A549 (cell line): ENCODE data around the gene CHRDL1. TPM values are rescaled to one million over a fixed set of nuclear protein-coding genes. Genes with fewer than 3 reads are reported as not detected.

Experiments used
- ATAC-seq, 2 experiments: fragments of 200-7000 bp in 1 of 2; fragments of >200 bp in 1 of 2; cut with Nextera tagmentation in 1 of 2; cut with Tn5 transposase in 1 of 2; 3 replicates each; pipeline versions ENCODE4 v1.8.0 to v1.9.1; 2018 to 2020; ENCODE audit warnings: mild to moderate bottlenecking in 1 of 2, moderate library complexity in 1 of 2
- CTCF ChIA-PET: fragments of 300-600 bp; sonication (Branson Sonifier 250); formaldehyde crosslinking; extraction: SDS; loops from one replicate; lab custom pipeline; 2021; ENCODE audit warnings: antibody characterized with exemption, inconsistent platforms; lab: Yijun Ruan, JAX
- POLR2A ChIA-PET: fragments of 350-600 bp; formaldehyde crosslinking; extraction: SDS; loops from one replicate; lab custom pipeline; 2021; ENCODE audit warnings: antibody characterized with exemption, inconsistent platforms; lab: Yijun Ruan, JAX
- DNase-seq, 2 experiments: peaks; one replicate each; pipeline versions ENCODE4 v3.0.0 to v3.0.0-alpha.2; 2011 to 2016; ENCODE audit warnings: low read depth in 1 of 2, low spot score in 1 of 2
- FAIRE-seq: peaks from 2 replicates; lab custom pipeline; 2011; peaks lifted over from hg19 to GRCh38; lab: Jason Lieb, UNC
- H3K27ac ChIP-seq, 2 experiments: fragments of >200 bp; sonication (Bioruptor Twin); formaldehyde crosslinking; 3 replicates each; pipeline ENCODE4 v1.5.1; 2016 to 2017
- H3K4me1 ChIP-seq: fragments of >200 bp; sonication (Bioruptor Twin); formaldehyde crosslinking; 3 replicates; pipeline ENCODE4 v1.6.1; 2016
- H3K4me2 ChIP-seq: fragments of >200 bp; sonication (Bioruptor Twin); formaldehyde crosslinking; 3 replicates; pipeline ENCODE4 v1.6.1; 2016
- H3K4me3 ChIP-seq: fragments of >200 bp; sonication (Bioruptor Twin); formaldehyde crosslinking; 3 replicates; pipeline ENCODE4 v1.5.1; 2016
- H3K9me3 ChIP-seq: fragments of >200 bp; sonication (Bioruptor Twin); formaldehyde crosslinking; 3 replicates; pipeline ENCODE4 v1.6.1; 2016
- ATOH8 ChIP-seq: fragments of 250-450 bp; sonication (Bioruptor Pico); IDR thresholded peaks from 2 replicates; pipeline ENCODE4 v1.5.0; 2020; ENCODE audit warnings: low read depth, mild to moderate bottlenecking, moderate library complexity
- BHLHE40 ChIP-seq: IDR thresholded peaks from 2 replicates; pipeline ENCODE4 v1.6.1; 2012; ENCODE audit warnings: low read depth, low read length, inconsistent platforms
- CBX8 ChIP-seq: fragments of 200-600 bp; sonication (generic); IDR thresholded peaks from 2 replicates; pipeline ENCODE4 v1.6.1; 2016
- CEBPB ChIP-seq, 2 experiments: fragments of >200 bp in 1 of 2; sonication (Bioruptor Twin) in 1 of 2; formaldehyde crosslinking in 1 of 2; IDR thresholded peaks; 2 replicates each; pipeline ENCODE4 v1.6.1; 2012 to 2016
- CHD2 ChIP-seq: fragments of 150-350 bp; IDR thresholded peaks from 2 replicates; pipeline ENCODE4 v1.6.1; 2014; ENCODE audit warnings: low read length; ENCODE audit not compliant: partially characterized antibody
- CHD4 ChIP-seq: fragments of 200-600 bp; sonication (generic); IDR thresholded peaks from 2 replicates; pipeline ENCODE4 v1.6.1; 2016; ENCODE audit warnings: antibody characterized with exemption, mild to moderate bottlenecking, borderline replicate concordance
- CTCF ChIP-seq: fragments of >200 bp; sonication (Bioruptor Twin); formaldehyde crosslinking; IDR thresholded peaks from 3 replicates; pipeline ENCODE4 v1.5.1; 2016
- EHF ChIP-seq: fragments of 250-450 bp; sonication (Bioruptor Pico); IDR thresholded peaks from 2 replicates; pipeline ENCODE4 v1.5.0; 2020; ENCODE audit warnings: mild to moderate bottlenecking
- ELK1 ChIP-seq: fragments of 150-350 bp; IDR thresholded peaks from 2 replicates; pipeline ENCODE4 v1.6.1; 2014; ENCODE audit warnings: low read depth, mild to moderate bottlenecking, low read length
- EP300 ChIP-seq, 2 experiments: fragments of >200 bp; sonication (Bioruptor Twin); formaldehyde crosslinking; IDR thresholded peaks; 2 replicates in 1 of 2; 3 replicates in 1 of 2; pipeline ENCODE4 v1.6.1; 2016 to 2017
- FOSB ChIP-seq: fragments of 250-450 bp; sonication (Bioruptor Pico); IDR thresholded peaks from 2 replicates; pipeline ENCODE4 v1.5.0; 2020; ENCODE audit warnings: mild to moderate bottlenecking, moderate library complexity
- FOXS1 ChIP-seq: fragments of 250-450 bp; sonication (Bioruptor Pico); IDR thresholded peaks from 2 replicates; pipeline ENCODE4 v1.5.0; 2020; ENCODE audit warnings: mild to moderate bottlenecking, moderate library complexity
- GATA3 ChIP-seq: IDR thresholded peaks from 2 replicates; pipeline ENCODE4 v1.6.1; 2012; ENCODE audit warnings: borderline replicate concordance
- HES2 ChIP-seq: fragments of >200 bp; sonication (Bioruptor Twin); formaldehyde crosslinking; IDR thresholded peaks from 2 replicates; pipeline ENCODE4 v1.6.1; 2016
- HOXA7 ChIP-seq: fragments of 250-450 bp; sonication (Bioruptor Pico); IDR thresholded peaks from 2 replicates; pipeline ENCODE4 v1.5.0; 2020; ENCODE audit warnings: mild to moderate bottlenecking, moderate library complexity
- JUN ChIP-seq, 2 experiments: fragments of >200 bp; sonication (Bioruptor Twin); formaldehyde crosslinking; IDR thresholded peaks; 2 replicates in 1 of 2; 3 replicates in 1 of 2; pipeline ENCODE4 v1.6.1; 2016 to 2017
- JUNB ChIP-seq: fragments of >200 bp; sonication (Bioruptor Twin); formaldehyde crosslinking; IDR thresholded peaks from 2 replicates; pipeline ENCODE4 v1.6.1; 2016
- MAX ChIP-seq: IDR thresholded peaks from 2 replicates; pipeline ENCODE4 v1.6.1; 2012
- MAZ ChIP-seq: fragments of 150-350 bp; IDR thresholded peaks from 2 replicates; pipeline ENCODE4 v1.6.1; 2014; ENCODE audit warnings: antibody characterized with exemption, low read depth, low read length, borderline replicate concordance
- MYC ChIP-seq: IDR thresholded peaks from 2 replicates; pipeline ENCODE4 v1.6.1; 2012; ENCODE audit warnings: mild to moderate bottlenecking, inconsistent platforms, low read length, improper control_type of control experiment, borderline replicate concordance
- NFE2L2 ChIP-seq: fragments of 150-350 bp; conservative IDR thresholded peaks from 2 replicates; pipeline ENCODE4 v1.6.1; 2014; ENCODE audit warnings: low read length
- NPAS2 ChIP-seq: fragments of 250-450 bp; sonication (Bioruptor Pico); IDR thresholded peaks from 2 replicates; pipeline ENCODE4 v1.8.0; 2022; ENCODE audit warnings: mild to moderate bottlenecking, moderate library complexity, borderline replicate concordance
- NR3C1 ChIP-seq: fragments of >200 bp; sonication (Bioruptor Twin); formaldehyde crosslinking; IDR thresholded peaks from 3 replicates; pipeline ENCODE4 v1.6.1; 2017
- PHF8 ChIP-seq: fragments of 200-600 bp; sonication (generic); IDR thresholded peaks from 2 replicates; pipeline ENCODE4 v1.6.1; 2016; ENCODE audit warnings: low read depth, mild to moderate bottlenecking, antibody characterized with exemption, moderate library complexity, borderline replicate concordance
- POLR2A ChIP-seq: IDR thresholded peaks from 2 replicates; pipeline ENCODE4 v1.6.1; 2012; ENCODE audit warnings: mild to moderate bottlenecking, low read length
- RAD21 ChIP-seq, 2 experiments: fragments of >200 bp in 1 of 2; sonication (Bioruptor Twin) in 1 of 2; formaldehyde crosslinking in 1 of 2; IDR thresholded peaks in 1 of 2; conservative IDR thresholded peaks in 1 of 2; 2 replicates in 1 of 2; 3 replicates in 1 of 2; pipeline ENCODE4 v1.6.1; 2012 to 2018; ENCODE audit warnings: inconsistent platforms in 1 of 2
- REST ChIP-seq: fragments of 200-600 bp; sonication (generic); IDR thresholded peaks from 2 replicates; pipeline ENCODE4 v1.6.1; 2016; ENCODE audit warnings: antibody characterized with exemption, mild to moderate bottlenecking, moderate library complexity
- RFX5 ChIP-seq: fragments of 450-650 bp; IDR thresholded peaks from 2 replicates; pipeline ENCODE4 v1.7.1; 2014; ENCODE audit warnings: antibody characterized with exemption, mild to moderate bottlenecking, moderate library complexity
- SMC3 ChIP-seq: fragments of >200 bp; sonication (Bioruptor Twin); formaldehyde crosslinking; IDR thresholded peaks from 3 replicates; pipeline ENCODE4 v1.6.1; 2018; ENCODE audit warnings: inconsistent platforms
- ZC3H11A ChIP-seq: fragments of 450-650 bp; IDR thresholded peaks from 2 replicates; pipeline ENCODE4 v1.6.1; 2014; ENCODE audit warnings: antibody characterized with exemption, mild to moderate bottlenecking
- ZNF302 ChIP-seq: fragments of 250-450 bp; sonication (Bioruptor Pico); IDR thresholded peaks from 2 replicates; pipeline ENCODE4 v1.9.0; 2021; ENCODE audit warnings: inconsistent platforms, mild to moderate bottlenecking, moderate library complexity
- whole genome bisulfite sequencing: methylation state at CpG from one replicate; pipeline ENCODE4 v1.1.6; 2017; ENCODE audit errors: missing lambda C conversion rate; 5-methylcytosine and 5-hydroxymethylcytosine counted together
- polyA plus RNA-seq, 4 experiments: library from polyadenylated mRNA; depleted of rRNA in 3 of 4; stranded (reverse); fragments of >200 nt; fragmentation: RNase III in 1 of 4; extraction: RNeasy Plus Mini Kit Qiagen cat#74134 plus additional on column Dnase treatment in 1 of 4; gene quantifications; 2 replicates in 3 of 4; 3 replicates in 1 of 4; pipeline ENCODE4 v1.2.3, GENCODE V29; 2011 to 2017

Gene CHRDL1
- polyA plus RNA-seq, 2 of the 4 experiments (the other 2 are of a cell fraction) = not detected

GRCh38 chrX:110786486-110786885 lies 9.1 kb downstream of the CHRDL1 start:
- DNase-seq (no peak), ATAC-seq (no peak), FAIRE-seq (no peak)
- WGBS = 24% methylated on average over 4 of the region's 4 CpGs
- ChIA-PET POLR2A (no interaction called here), CTCF (interaction anchor here (1.9 kb wide), 1 partner anchor 29 kb away, joined by 4 read pairs; no protein-coding TSS in a partner anchor)
- Histone ChIP-seq H3K4me2 (no peak overlapping the region), H3K4me1 (no peaks in the 10 kb centered on the region), H3K27ac (no peak overlapping the region), H3K9me3 (no peaks in the 10 kb centered on the region), H3K4me3 (no peak overlapping the region)
- no peak for TF ChIP-seq CBX8
- no peak for TF ChIP-seq ZC3H11A
- TF ChIP-seq CEBPB (IDR thresholded peaks at IDR 0.05) = no peak
- no peak for TF ChIP-seq PHF8
- no peak for TF ChIP-seq MYC
- no peak for TF ChIP-seq FOXS1 (CRISPR knock-in tag)
- no peak for TF ChIP-seq ZNF302 (CRISPR knock-in tag)
- no peak for TF ChIP-seq POLR2A
- no peak for TF ChIP-seq HES2
- no peak for TF ChIP-seq SMC3
- TF ChIP-seq ELK1 = no peak
- TF ChIP-seq CHD4 = no peak
- no peak for TF ChIP-seq ATOH8 (CRISPR knock-in tag)
- no peak for TF ChIP-seq EHF (CRISPR knock-in tag)
- TF ChIP-seq NPAS2 (CRISPR knock-in tag) = no peak
- no peak for TF ChIP-seq FOSB (CRISPR knock-in tag)
- no peak for TF ChIP-seq NR3C1
- TF ChIP-seq BHLHE40 = no peak

- Histone ChIP-seq H3K27ac (no peak overlapping the region), H3K4me2 (no peak overlapping the region), H3K4me3 (no peak overlapping the region), H3K4me1 (no peaks in the 10 kb centered on the region), H3K9me3 (no peaks in the 10 kb centered on the region)
- ATAC-seq (no peak), DNase-seq (no peak), FAIRE-seq (no peak)
- TF ChIP-seq CTCF = no peak
- no peak for TF ChIP-seq RFX5
- TF ChIP-seq NFE2L2 = no peak
- no peak for TF ChIP-seq JUN (IDR thresholded peaks at IDR 0.05)
- no peak for TF ChIP-seq JUNB
- TF ChIP-seq REST = no peak
- no peak for TF ChIP-seq GATA3
- TF ChIP-seq RAD21 (conservative IDR thresholded peaks at IDR 0.05 in 1 of 2, IDR thresholded peaks at IDR 0.05 in 1 of 2) = no peak
- TF ChIP-seq CHD2 = no peak
- no peak for TF ChIP-seq MAX
- no peak for TF ChIP-seq EP300 (IDR thresholded peaks at IDR 0.05)
- no peak for TF ChIP-seq MAZ
- TF ChIP-seq CBX8 = no peak
- no peak for TF ChIP-seq HOXA7 (CRISPR knock-in tag)
- ChIA-PET POLR2A (no interaction called here), CTCF (no interaction called here)
- 0% methylated on average over 1 of the region's 1 CpG for WGBS
Observed at GRCh38 chrX:110759785-110760184, 35.8 kb downstream of the CHRDL1 start.
